Upper lobe of right lung (tissue), 1 donor: ENCODE results near the gene IQCF5. TPM values are rescaled to one million over a fixed set of nuclear protein-coding genes. Genes with fewer than 3 reads are reported as not detected.

Source experiments
- ATAC-seq: fragments of 200-7000 bp; cut with Tn5 transposase; one replicate; pipeline ENCODE4 v1.9.1; 2020; ENCODE audit warnings: mild to moderate bottlenecking, moderate library complexity
- DNase-seq: peaks from one replicate; pipeline ENCODE4 v3.0.0-alpha.2; 2020
- H3K27ac ChIP-seq: fragments of 200-600 bp; one replicate; pipeline ENCODE4 v1.8.0; 2022
- H3K27me3 ChIP-seq: fragments of 200-600 bp; one replicate; pipeline ENCODE4 v1.8.0; 2022; ENCODE audit warnings: mild to moderate bottlenecking
- H3K36me3 ChIP-seq: fragments of 200-600 bp; one replicate; pipeline ENCODE4 v1.8.0; 2022
- H3K4me1 ChIP-seq: fragments of 200-600 bp; one replicate; pipeline ENCODE4 v1.8.0; 2022
- H3K4me3 ChIP-seq: fragments of 200-600 bp; one replicate; pipeline ENCODE4 v1.8.0; 2022; ENCODE audit warnings: mild to moderate bottlenecking
- H3K9me3 ChIP-seq: fragments of 200-600 bp; one replicate; pipeline ENCODE4 v1.8.0; 2022
- CTCF ChIP-seq: fragments of 200-600 bp; IDR thresholded peaks from one replicate; pipeline ENCODE4 v1.8.0; 2022; ENCODE audit warnings: antibody characterized with exemption
- intact Hi-C: fragments of 100-400 bp; cut with DNase I; formaldehyde crosslinking; loops from one replicate; pipeline ENCODE4 v1.11.0; 2022
- total RNA-seq: library from RNA; stranded (reverse); fragmentation: NEBNext Ultra II Directional; extraction: Animal tissue kit (Norgen Biotek cat#: 25700); gene quantifications from one replicate; pipeline ENCODE4 v1.2.1, GENCODE V29; 2021
- donor health status: DM: no; HTN: yes; CAD: no; lungs with severe emphysema.

The IQCF5 gene
- total RNA-seq, 1 donor from 2014 or later, result not detected

- Histone ChIP-seq H3K9me3 (peaks cover 4% of the 10 kb centered on the region), H3K27ac (no peak overlapping the region), H3K4me1 (no peaks in the 10 kb centered on the region), H3K27me3 (no peaks in the 10 kb centered on the region), H3K4me3 (no peak overlapping the region), H3K36me3 (no peaks in the 10 kb centered on the region)
- ATAC-seq (no peak), DNase-seq (no peak)
- TF ChIP-seq CTCF, result no peak
- intact Hi-C loops, result no loop called here
Observed at GRCh38 chr3:51830345-51830744, 45.1 kb downstream of the IQCF5 start.

DNA sequence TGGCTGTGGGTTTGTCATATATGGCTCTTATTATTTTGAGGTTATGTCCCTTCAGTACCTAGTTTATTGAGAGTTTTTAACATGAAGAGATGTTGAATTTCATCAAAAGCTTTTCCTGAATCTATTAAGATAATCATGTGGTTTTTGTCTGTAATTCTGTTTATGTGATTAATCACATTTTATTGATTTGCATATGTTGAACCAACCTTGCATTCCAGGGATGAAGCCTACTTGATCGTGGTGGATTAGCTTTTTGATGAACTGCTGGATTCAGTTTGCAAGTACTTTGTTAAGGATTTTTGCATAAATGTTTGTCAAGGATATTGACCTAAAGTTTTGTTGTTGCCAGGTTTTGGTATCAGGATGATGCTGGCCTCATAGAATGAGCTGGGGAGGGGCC, 47.1 kb downstream of the IQCF5 start:
- DNase-seq (no peak), ATAC-seq (no peak)
- peaks cover 5% of the 10 kb centered on the region for H3K27me3 ChIP-seq
- H3K4me3 ChIP-seq, result no peak overlapping the region
- no peaks in the 10 kb centered on the region for H3K4me1 ChIP-seq
- no peak overlapping the region for H3K27ac ChIP-seq
- H3K36me3 ChIP-seq, result no peaks in the 10 kb centered on the region
- H3K9me3 ChIP-seq, result peaks cover 4% of the 10 kb centered on the region
- intact Hi-C loops, result no loop called here
- TF ChIP-seq CTCF, result no peak

Other genes starting within 250 kb of the IQCF5 start
- 51.0 TPM for gene TEX264, start 204.3 kb downstream of the IQCF5 start, total RNA-seq
- 0.49 TPM for gene GRM2, start 168.5 kb downstream of the IQCF5 start, total RNA-seq
- not detected for gene IQCF6, start 96.4 kb downstream of the IQCF5 start, total RNA-seq
- gene IQCF2, start 14.0 kb downstream of the IQCF5 start, total RNA-seq, result not detected
- gene IQCF1, start 27.8 kb upstream of the IQCF5 start, total RNA-seq, result not detected
- gene RRP9, start 66.3 kb upstream of the IQCF5 start, total RNA-seq, result 20.6 TPM
- gene PARP3, start 66.8 kb upstream of the IQCF5 start, total RNA-seq, result 20.9 TPM
- gene GPR62, start 79.8 kb upstream of the IQCF5 start, total RNA-seq, result not detected
- 37.1 TPM for gene PCBP4, start 91.9 kb upstream of the IQCF5 start, total RNA-seq
- gene ABHD14B, start 98.4 kb upstream of the IQCF5 start, total RNA-seq, result 55.9 TPM
- 17.9 TPM for gene ABHD14A, start 99.5 kb upstream of the IQCF5 start, total RNA-seq
- 26.5 TPM for gene ACY1, start 107.9 kb upstream of the IQCF5 start, total RNA-seq
- gene RPL29, start 120.3 kb upstream of the IQCF5 start, total RNA-seq, result 810 TPM
- 40.7 TPM for gene DUSP7, start 181.0 kb upstream of the IQCF5 start, total RNA-seq